ENCODE measurements around the gene STX16. TPM values are rescaled to one million over a fixed set of nuclear protein-coding genes. Genes with fewer than 3 reads are reported as not detected.
A peak's percentile ranks its signal among the peaks of the same experiment; 100 is the strongest.
"Not testable (repeated sequence)": the region's sequence is repeated elsewhere in the genome, so short reads cannot be mapped to it uniquely, and the experiment has no call there.

STX16 gene
- total RNA-seq, 1 donor from 2014 or later = 47.7 TPM

- no peak overlapping the region for H3K4me3 ChIP-seq (ENCODE audit: low read depth, low read length)
- FAIRE-seq (no peak), DNase-seq (ENCODE audit: low read depth) (no peak)
Measured at GRCh38 chr20:58647796-58648501, 3.1 kb upstream of the STX16 start.

GRCh38 chr20:58648502-58648825 lies 2.6 kb upstream of the STX16 start:
- FAIRE-seq; H3K4me3 ChIP-seq (ENCODE audit: low read depth, low read length); DNase-seq (ENCODE audit: low read depth); H3K36me3 ChIP-seq (ENCODE audit: control insufficient read depth, insufficient read depth, low read length); H3K27me3 ChIP-seq (ENCODE audit: control insufficient read depth, insufficient read depth, low read length): not testable (repeated sequence)

More at GRCh38 chr20:58647796-58648501, 3.1 kb upstream of the STX16 start:
- no peak for TF ChIP-seq CTCF (IDR thresholded peaks at IDR 0.05; ENCODE audit: insufficient read depth, low read length, severe bottlenecking)
- Histone ChIP-seq H3K27me3 (ENCODE audit: control insufficient read depth, insufficient read depth, low read length) (no peaks in the 10 kb centered on the region), H3K36me3 (ENCODE audit: control insufficient read depth, insufficient read depth, low read length) (no peaks in the 10 kb centered on the region)

- no peak for DNase-seq (ENCODE audit: low read depth)
- no peak for FAIRE-seq
- Histone ChIP-seq H3K27me3 (ENCODE audit: control insufficient read depth, insufficient read depth, low read length) (no peaks in the 10 kb centered on the region), H3K36me3 (ENCODE audit: control insufficient read depth, insufficient read depth, low read length) (no peaks in the 10 kb centered on the region), H3K4me3 (ENCODE audit: low read depth, low read length) (peak overlapping the region; percentile 86)
- TF ChIP-seq CTCF (IDR thresholded peaks at IDR 0.05; ENCODE audit: insufficient read depth, low read length, severe bottlenecking) = no peak
Measured at GRCh38 chr20:58649288-58650180, 1.5 kb upstream of the STX16 start.

GRCh38 chr20:58650181-58650775 lies 805 bp upstream of the STX16 start:
- H3K36me3 ChIP-seq (ENCODE audit: control insufficient read depth, insufficient read depth, low read length) = no peaks in the 10 kb centered on the region
- FAIRE-seq = no peak
- DNase-seq (ENCODE audit: low read depth) = no peak
- H3K4me3 ChIP-seq (ENCODE audit: low read depth, low read length) = peak overlapping the region; percentile 86
- no peak for TF ChIP-seq CTCF (IDR thresholded peaks at IDR 0.05; ENCODE audit: insufficient read depth, low read length, severe bottlenecking)
- no peaks in the 10 kb centered on the region for H3K27me3 ChIP-seq (ENCODE audit: control insufficient read depth, insufficient read depth, low read length)

GRCh38 chr20:58651559-58651945 lies 469 bp downstream of the STX16 start:
- DNase-seq (ENCODE audit: low read depth) = no peak
- peak overlapping the region; percentile 86 for H3K4me3 ChIP-seq (ENCODE audit: low read depth, low read length)
- no peaks in the 10 kb centered on the region for H3K27me3 ChIP-seq (ENCODE audit: control insufficient read depth, insufficient read depth, low read length)
- no peak for FAIRE-seq
- no peak for TF ChIP-seq CTCF (IDR thresholded peaks at IDR 0.05; ENCODE audit: insufficient read depth, low read length, severe bottlenecking)
- no peaks in the 10 kb centered on the region for H3K36me3 ChIP-seq (ENCODE audit: control insufficient read depth, insufficient read depth, low read length)

GRCh38 chr20:58651946-58652605 lies 993 bp downstream of the STX16 start:
- FAIRE-seq = no peak
- DNase-seq (ENCODE audit: low read depth) = peak; percentile 64
- H3K27me3 ChIP-seq (ENCODE audit: control insufficient read depth, insufficient read depth, low read length) = no peaks in the 10 kb centered on the region
- H3K4me3 ChIP-seq (ENCODE audit: low read depth, low read length) = peak overlapping the region; percentile 86
- no peak for TF ChIP-seq CTCF (IDR thresholded peaks at IDR 0.05; ENCODE audit: insufficient read depth, low read length, severe bottlenecking)
- no peaks in the 10 kb centered on the region for H3K36me3 ChIP-seq (ENCODE audit: control insufficient read depth, insufficient read depth, low read length)
